Measurements from ENCODE around the gene PRKRIP1.

GRCh38 chr7:102413091-102413490, 16.9 kb downstream of the PRKRIP1 start:
- TF ChIP-seq CTCF (IDR thresholded peaks at IDR 0.05; ENCODE audit: insufficient read depth, low read depth, low read length): no peak
- no peak for TF ChIP-seq EZH2 (IDR thresholded peaks at IDR 0.05; ENCODE audit: insufficient read depth, low read length)

All from astrocyte (in vitro differentiated cells and primary cell).